SW 1271 (cell line): ENCODE measurements around the gene LITAF.
"Not testable (repeated sequence)": the region's sequence is repeated elsewhere in the genome, so short reads cannot be mapped to it uniquely, and the experiment has no call there.

ENCODE experiments used
- DNase-seq, 2 experiments: peaks; one replicate each; lab custom pipeline; 2025; lab: John Stamatoyannopoulos, UW

LITAF gene

GRCh38 chr16:11599579-11599978 is 12.9 kb upstream of the LITAF start:
- DNase-seq: no peak

- no peak for DNase-seq
Measured at GRCh38 chr16:11597235-11598095, 10.7 kb upstream of the LITAF start.

- DNase-seq: no peak
Measured at GRCh38 chr16:11596572-11597226, 10.0 kb upstream of the LITAF start.

GRCh38 chr16:11593581-11593980 is 6.9 kb upstream of the LITAF start:
- no peak for DNase-seq

- DNase-seq: not testable (repeated sequence)
Measured at GRCh38 chr16:11593076-11593475, 6.4 kb upstream of the LITAF start.

GRCh38 chr16:11591630-11592029 is 4.9 kb upstream of the LITAF start:
- DNase-seq: not testable (repeated sequence)

GRCh38 chr16:11589198-11589550 is 2.5 kb upstream of the LITAF start:
- no peak for DNase-seq

- no peak for DNase-seq
Measured at GRCh38 chr16:11588321-11589197, 1.8 kb upstream of the LITAF start.

- DNase-seq: no peak
Measured at GRCh38 chr16:11587643-11588247, 1.0 kb upstream of the LITAF start.

- DNase-seq: no peak
Measured at GRCh38 chr16:11586378-11586855, 302 bp downstream of the LITAF start.

GRCh38 chr16:11585460-11586377 is 1.0 kb downstream of the LITAF start:
- DNase-seq: no peak

GRCh38 chr16:11583889-11584565 is 2.7 kb downstream of the LITAF start:
- DNase-seq: no peak

GRCh38 chr16:11583166-11583565 is 3.6 kb downstream of the LITAF start:
- DNase-seq: no peak

- no peak for DNase-seq
Measured at GRCh38 chr16:11582157-11582814, 4.4 kb downstream of the LITAF start.

GRCh38 chr16:11581678-11582077 is 5.0 kb downstream of the LITAF start:
- DNase-seq: no peak

GRCh38 chr16:11580451-11581086 is 6.2 kb downstream of the LITAF start:
- DNase-seq: no peak

GRCh38 chr16:11577290-11577660 is 9.4 kb downstream of the LITAF start:
- DNase-seq: not testable (repeated sequence)

GRCh38 chr16:11576427-11577289 is 10.1 kb downstream of the LITAF start:
- DNase-seq: no peak
